HCT116 (cell line): ENCODE measurements around the gene SIL1. TPM values are rescaled to one million over a fixed set of nuclear protein-coding genes. Genes with fewer than 3 reads are reported as not detected.

Experiments
- ATAC-seq: fragments of 200-7000 bp; cut with Tn5 transposase; 2 replicates; pipeline ENCODE4 v1.9.1; 2020; ENCODE audit warnings: mild to moderate bottlenecking, moderate library complexity
- BruUV-seq: library from RNA; stranded (reverse); fragments of 400-500 nt; replicated peaks from 2 replicates; lab custom pipeline; 2021; lab: Mats Ljungman, UMichigan
- CTCF ChIA-PET: fragments of 300-600 bp; sonication (Branson Sonifier 250); formaldehyde crosslinking; loops from one replicate; lab custom pipeline; 2021; ENCODE audit warnings: antibody characterized with exemption; lab: Charles Lee
- POLR2A ChIA-PET: fragments of 300-600, 350-600 bp; sonication (Branson Sonifier 250); formaldehyde crosslinking; loops from one replicate; lab custom pipeline; 2021; ENCODE audit warnings: antibody characterized with exemption; lab: Charles Lee
- RAD21 ChIA-PET, 2 experiments: fragments of 300-600 bp; sonication (Branson Sonifier 250); formaldehyde crosslinking; loops; one replicate each; lab custom pipeline; 2023; ENCODE audit warnings: low total read pairs in 2 of 2; ENCODE audit not compliant: uncharacterized antibody in 2 of 2, unreplicated experiment in 2 of 2, low non-redundant PET in 1 of 2; lab: Charles Lee
- DNase-seq: peaks from one replicate; pipeline ENCODE4 v3.0.0-alpha.2; 2010; ENCODE audit warnings: low read depth, low spot score
- H2AFZ ChIP-seq: fragments of 200-600 bp; shearing (Covaris generic), sonication (generic); 2 replicates; pipeline ENCODE4 v1.6.1; 2017; ENCODE audit warnings: low read depth, mixed run types, mixed read lengths, antibody characterized with exemption, low read length; ENCODE audit not compliant: poor library complexity, severe bottlenecking
- H3K27ac ChIP-seq: 2 replicates; pipeline ENCODE4 v1.5.1; 2012; ENCODE audit warnings: low read depth, low read length
- H3K27me3 ChIP-seq: fragments of 200-600 bp; sonication (generic); 2 replicates; pipeline ENCODE4 v1.6.1; 2016; ENCODE audit warnings: mixed run types, low read length, mixed read lengths; ENCODE audit not compliant: insufficient read depth
- H3K36me3 ChIP-seq, 2 experiments: fragments of 200-500 bp in 1 of 2; fragments of 200-600 bp in 1 of 2; sonication (Bioruptor generic) in 1 of 2; sonication (generic) in 1 of 2; 2 replicates each; pipeline versions ENCODE4 v1.5.1 to v1.6.1; 2014 to 2016; ENCODE audit warnings: low read length in 2 of 2, inconsistent platforms in 1 of 2, mixed read lengths in 1 of 2, mixed run types in 1 of 2; ENCODE audit not compliant: insufficient read depth in 2 of 2, control insufficient read depth in 1 of 2
- H3K4me1 ChIP-seq, 2 experiments: fragments of 200-600 bp in 1 of 2; sonication (generic) in 1 of 2; 2 replicates each; pipeline versions ENCODE4 v1.5.1 to v1.6.1; 2012 to 2017; ENCODE audit warnings: low read length in 2 of 2, inconsistent platforms in 1 of 2, mild to moderate bottlenecking in 1 of 2, mixed read lengths in 1 of 2, mixed run types in 1 of 2, moderate library complexity in 1 of 2; ENCODE audit not compliant: insufficient read depth in 2 of 2, control insufficient read depth in 1 of 2
- H3K4me2 ChIP-seq: fragments of 200-600 bp; sonication (generic); 2 replicates; pipeline ENCODE4 v1.6.1; 2017; ENCODE audit warnings: mixed run types, low read length, mixed read lengths
- H3K4me3 ChIP-seq, 2 experiments: fragments of 200-600 bp in 1 of 2; sonication (generic) in 1 of 2; replicated peaks in 1 of 2; 2 replicates each; pipeline ENCODE4 v1.5.1; 2011 to 2016; ENCODE audit warnings: low read length in 2 of 2, control low read depth in 1 of 2, low read depth in 1 of 2, mild to moderate bottlenecking in 1 of 2, mixed read lengths in 1 of 2, mixed run types in 1 of 2
- H3K79me2 ChIP-seq: fragments of 200-600 bp; sonication (generic); 2 replicates; pipeline ENCODE4 v1.6.1; 2017; ENCODE audit warnings: mild to moderate bottlenecking, mixed run types, low read length, moderate library complexity, mixed read lengths; ENCODE audit not compliant: insufficient read depth
- H3K9ac ChIP-seq: fragments of 200-600 bp; sonication (generic); 2 replicates; pipeline ENCODE4 v1.6.1; 2016; ENCODE audit warnings: low read length, mixed read lengths
- H3K9me2 ChIP-seq: fragments of 200-600 bp; sonication (generic), shearing (Covaris generic); 2 replicates; pipeline ENCODE4 v1.6.1; 2017; ENCODE audit warnings: mixed run types, mild to moderate bottlenecking, moderate library complexity; ENCODE audit not compliant: insufficient read depth
- H3K9me3 ChIP-seq, 2 experiments: fragments of 200-500 bp in 1 of 2; fragments of 200-600 bp in 1 of 2; sonication (Bioruptor generic) in 1 of 2; sonication (generic) in 1 of 2; 2 replicates each; pipeline ENCODE4 v1.6.1; 2014 to 2017; ENCODE audit warnings: low read length in 2 of 2, mixed read lengths in 2 of 2, inconsistent platforms in 1 of 2, low read depth in 1 of 2, mild to moderate bottlenecking in 1 of 2, mixed run types in 1 of 2, moderate library complexity in 1 of 2; ENCODE audit not compliant: control insufficient read depth in 1 of 2, insufficient read depth in 1 of 2
- H4K20me1 ChIP-seq: fragments of 200-600 bp; sonication (generic), shearing (Covaris generic); 2 replicates; pipeline ENCODE4 v1.6.1; 2017; ENCODE audit warnings: mixed run types, mild to moderate bottlenecking, moderate library complexity; ENCODE audit not compliant: insufficient read depth
- FOSL1 ChIP-seq: IDR thresholded peaks from 2 replicates; pipeline ENCODE4 v1.6.1; 2012; ENCODE audit warnings: low read depth
- SRF ChIP-seq: IDR thresholded peaks from 2 replicates; pipeline ENCODE4 v1.6.1; 2012; ENCODE audit warnings: low read depth
- TCF7L2 ChIP-seq: IDR thresholded peaks from 2 replicates; pipeline ENCODE4 v1.7.0; 2011; ENCODE audit warnings: borderline replicate concordance, inconsistent platforms; ENCODE audit not compliant: insufficient read depth, insufficient read length; ENCODE audit errors: extremely low read depth
- YY1 ChIP-seq: IDR thresholded peaks from 2 replicates; pipeline ENCODE4 v1.6.1; 2011; ENCODE audit warnings: low read length, low read depth, moderate library complexity, mild to moderate bottlenecking; ENCODE audit not compliant: insufficient replicate concordance; ENCODE audit errors: extremely low read depth
- intact Hi-C: fragments of 100-400 bp; cut with micrococcal nuclease; formaldehyde crosslinking; loops from 2 replicates; pipeline ENCODE4 v1.10.0; 2022
- total RNA-seq: library from RNA; stranded (reverse); gene quantifications from one replicate; pipeline ENCODE4 v1.2.1, GENCODE V29; 2021; ENCODE audit not compliant: unreplicated experiment
- TF ChIP-seq, protein P1 (sequence below): IDR thresholded peaks from 2 replicates; pipeline ENCODE4 v1.6.1; 2012; ENCODE audit warnings: low read depth
- TF ChIP-seq, protein P2 (sequence below): IDR thresholded peaks from 2 replicates; pipeline ENCODE4 v1.6.1; 2012

Gene SIL1
- total RNA-seq, 1 experiment from 2014 or later, result 34.0 TPM

DNA sequence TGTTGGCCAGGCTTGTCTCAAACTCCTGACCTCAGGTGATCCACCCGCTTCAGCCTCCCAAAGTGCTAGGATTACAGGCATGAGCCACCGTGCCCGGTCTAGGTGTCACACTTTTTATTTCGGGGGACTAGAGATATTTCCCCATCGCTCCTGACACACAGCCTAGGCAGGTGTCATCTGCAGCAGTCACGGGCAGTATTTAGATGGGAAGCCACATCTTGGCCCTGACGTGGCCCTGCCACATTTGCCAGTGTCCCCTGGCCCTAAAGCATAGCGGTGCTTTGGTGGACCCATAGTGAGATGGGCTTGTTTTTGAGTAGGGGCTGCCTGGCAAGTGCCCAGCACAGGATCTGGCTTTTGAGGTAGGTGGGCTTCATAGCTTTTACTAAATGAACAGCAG lies 278.0 kb downstream of the SIL1 start:
- CTCF ChIA-PET, result no interaction called here
- Histone ChIP-seq H3K4me3 (no peak overlapping the region), H3K9me3 (no peaks in the 10 kb centered on the region), H3K36me3 (peaks cover 5 to 12% of the 10 kb centered on the region in 2 experiments; a peak in 3 of 4 replicates), H3K79me2 (no peaks in the 10 kb centered on the region), H3K4me1 (peaks cover 0 to 6% of the 10 kb centered on the region in 2 experiments; a peak in 1 of 4 replicates), H4K20me1 (no peaks in the 10 kb centered on the region; the same call in 1 of the 2 replicates), H3K27me3 (no peaks in the 10 kb centered on the region), H3K4me2 (no peak overlapping the region)
- DNase-seq, result no peak
- no TSS peak for BruUV-seq
- TF ChIP-seq SRF, result no peak
- TF ChIP-seq FOSL1, result no peak
- TF ChIP-seq, protein P1, sequence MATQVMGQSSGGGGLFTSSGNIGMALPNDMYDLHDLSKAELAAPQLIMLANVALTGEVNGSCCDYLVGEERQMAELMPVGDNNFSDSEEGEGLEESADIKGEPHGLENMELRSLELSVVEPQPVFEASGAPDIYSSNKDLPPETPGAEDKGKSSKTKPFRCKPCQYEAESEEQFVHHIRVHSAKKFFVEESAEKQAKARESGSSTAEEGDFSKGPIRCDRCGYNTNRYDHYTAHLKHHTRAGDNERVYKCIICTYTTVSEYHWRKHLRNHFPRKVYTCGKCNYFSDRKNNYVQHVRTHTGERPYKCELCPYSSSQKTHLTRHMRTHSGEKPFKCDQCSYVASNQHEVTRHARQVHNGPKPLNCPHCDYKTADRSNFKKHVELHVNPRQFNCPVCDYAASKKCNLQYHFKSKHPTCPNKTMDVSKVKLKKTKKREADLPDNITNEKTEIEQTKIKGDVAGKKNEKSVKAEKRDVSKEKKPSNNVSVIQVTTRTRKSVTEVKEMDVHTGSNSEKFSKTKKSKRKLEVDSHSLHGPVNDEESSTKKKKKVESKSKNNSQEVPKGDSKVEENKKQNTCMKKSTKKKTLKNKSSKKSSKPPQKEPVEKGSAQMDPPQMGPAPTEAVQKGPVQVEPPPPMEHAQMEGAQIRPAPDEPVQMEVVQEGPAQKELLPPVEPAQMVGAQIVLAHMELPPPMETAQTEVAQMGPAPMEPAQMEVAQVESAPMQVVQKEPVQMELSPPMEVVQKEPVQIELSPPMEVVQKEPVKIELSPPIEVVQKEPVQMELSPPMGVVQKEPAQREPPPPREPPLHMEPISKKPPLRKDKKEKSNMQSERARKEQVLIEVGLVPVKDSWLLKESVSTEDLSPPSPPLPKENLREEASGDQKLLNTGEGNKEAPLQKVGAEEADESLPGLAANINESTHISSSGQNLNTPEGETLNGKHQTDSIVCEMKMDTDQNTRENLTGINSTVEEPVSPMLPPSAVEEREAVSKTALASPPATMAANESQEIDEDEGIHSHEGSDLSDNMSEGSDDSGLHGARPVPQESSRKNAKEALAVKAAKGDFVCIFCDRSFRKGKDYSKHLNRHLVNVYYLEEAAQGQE, result no peak
- no peak for TF ChIP-seq TCF7L2
- TF ChIP-seq, protein P2, sequence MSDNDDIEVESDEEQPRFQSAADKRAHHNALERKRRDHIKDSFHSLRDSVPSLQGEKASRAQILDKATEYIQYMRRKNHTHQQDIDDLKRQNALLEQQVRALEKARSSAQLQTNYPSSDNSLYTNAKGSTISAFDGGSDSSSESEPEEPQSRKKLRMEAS, result no peak
- no peak for TF ChIP-seq YY1
- TF ChIP-seq, all 23 proteins: peak for 0
- RAD21 ChIA-PET, result no interaction called here
- H3K27ac ChIP-seq, result no peak overlapping the region
- H3K9ac ChIP-seq, result no peak overlapping the region
- POLR2A ChIA-PET, result no interaction called here
- H2AFZ ChIP-seq, result no peak overlapping the region
- no peak for ATAC-seq
- H3K9me2 ChIP-seq, result no peaks in the 10 kb centered on the region
- intact Hi-C loops, result no loop called here
